ENCODE data around the gene MTHFD2. TPM values are rescaled to one million over a fixed set of nuclear protein-coding genes. Genes with fewer than 3 reads are reported as not detected.

Gene MTHFD2
- total and polyA plus RNA-seq, 2 experiments from 2014 or later: 144 to 215 TPM

- no peak for DNase-seq
- peaks cover 73% of the 10 kb centered on the region for H3K36me3 ChIP-seq (ENCODE audit: low read depth)
- WGBS, 2 experiments (ENCODE audit: low coverage in 1 of 2, low lambda C conversion rate in 2 of 2, missing lambda C conversion rate in 2 of 2): 96% methylated on average over 3 of the region's 3 CpGs
- H3F3A ChIP-seq (ENCODE audit: insufficient read depth): peaks cover 35% of the 10 kb centered on the region
- in situ Hi-C loops (cut with MboI): no loop called here
- no peak overlapping the region for H3K9ac ChIP-seq
- no peak overlapping the region for H3K4me3 ChIP-seq
- peaks cover 44% of the 10 kb centered on the region for H3K79me2 ChIP-seq (ENCODE audit: insufficient read depth)
- no peak overlapping the region for H2AFZ ChIP-seq
- H4K20me1 ChIP-seq (ENCODE audit: insufficient read depth): no peaks in the 10 kb centered on the region
- H3K9me2 ChIP-seq (ENCODE audit: insufficient read depth): no peaks in the 10 kb centered on the region
- no peaks in the 10 kb centered on the region for H3K4me1 ChIP-seq (ENCODE audit: insufficient read depth)
- no peaks in the 10 kb centered on the region for H3K27me3 ChIP-seq (replicated peaks; ENCODE audit: insufficient read depth)
- TF ChIP-seq EZH2phosphoT487 (IDR thresholded peaks at IDR 0.05; ENCODE audit: insufficient read depth, low read depth): no peak
- TF ChIP-seq EZH2 (IDR thresholded peaks at IDR 0.05; ENCODE audit: insufficient read depth, poor library complexity, severe bottlenecking): no peak
- H3K27ac ChIP-seq: no peak overlapping the region
- H3K9me3 ChIP-seq (ENCODE audit: low read depth): no peaks in the 10 kb centered on the region
- H3K4me2 ChIP-seq (ENCODE audit: unreplicated experiment): no peak overlapping the region
Observed at GRCh38 chr2:74155830-74156229, 42.6 kb upstream of the MTHFD2 start.

GRCh38 chr2:74162951-74163350, 35.5 kb upstream of the MTHFD2 start:
- H2AFZ ChIP-seq: no peak overlapping the region
- TF ChIP-seq EZH2 (IDR thresholded peaks at IDR 0.05; ENCODE audit: insufficient read depth, poor library complexity, severe bottlenecking) (no peak), EZH2phosphoT487 (IDR thresholded peaks at IDR 0.05; ENCODE audit: insufficient read depth, low read depth) (no peak)
- no peaks in the 10 kb centered on the region for H3K9me3 ChIP-seq (ENCODE audit: low read depth)
- H3K27me3 ChIP-seq (replicated peaks; ENCODE audit: insufficient read depth): no peaks in the 10 kb centered on the region
- H3K4me2 ChIP-seq (ENCODE audit: unreplicated experiment): no peak overlapping the region
- H3K4me1 ChIP-seq (ENCODE audit: insufficient read depth): no peaks in the 10 kb centered on the region
- in situ Hi-C loops (cut with MboI): no loop called here
- no peak overlapping the region for H3K4me3 ChIP-seq
- H4K20me1 ChIP-seq (ENCODE audit: insufficient read depth): no peaks in the 10 kb centered on the region
- H3K9me2 ChIP-seq (ENCODE audit: insufficient read depth): no peaks in the 10 kb centered on the region
- no peak overlapping the region for H3K27ac ChIP-seq
- H3K79me2 ChIP-seq (ENCODE audit: insufficient read depth): peaks cover 95% of the 10 kb centered on the region
- no peak for DNase-seq
- 95 to 98% methylated on average over 6 of the region's 6 CpGs for WGBS, 2 experiments (ENCODE audit: low coverage in 1 of 2, low lambda C conversion rate in 2 of 2, missing lambda C conversion rate in 2 of 2)
- H3K9ac ChIP-seq: no peak overlapping the region
- H3F3A ChIP-seq (ENCODE audit: insufficient read depth): no peaks in the 10 kb centered on the region; the same call in 1 of the 2 replicates
- H3K36me3 ChIP-seq (ENCODE audit: low read depth): peaks cover 64% of the 10 kb centered on the region

- peaks cover 97% of the 10 kb centered on the region for H3K79me2 ChIP-seq (ENCODE audit: insufficient read depth)
- H3K27ac ChIP-seq: no peak overlapping the region
- H4K20me1 ChIP-seq (ENCODE audit: insufficient read depth): no peaks in the 10 kb centered on the region
- no peak for DNase-seq
- H3K4me1 ChIP-seq (ENCODE audit: insufficient read depth): no peaks in the 10 kb centered on the region
- no peak overlapping the region for H3K4me2 ChIP-seq (ENCODE audit: unreplicated experiment)
- no peaks in the 10 kb centered on the region; the same call in 1 of the 2 replicates for H3F3A ChIP-seq (ENCODE audit: insufficient read depth)
- H3K9ac ChIP-seq: no peak overlapping the region
- in situ Hi-C loops (cut with MboI): no loop called here
- no peak overlapping the region for H2AFZ ChIP-seq
- H3K36me3 ChIP-seq (ENCODE audit: low read depth): peaks cover 65% of the 10 kb centered on the region
- 96 to 100% methylated on average over 1 of the region's 1 CpG for WGBS, 2 experiments (ENCODE audit: low coverage in 1 of 2, low lambda C conversion rate in 2 of 2, missing lambda C conversion rate in 2 of 2)
- no peak overlapping the region for H3K4me3 ChIP-seq
- no peaks in the 10 kb centered on the region for H3K27me3 ChIP-seq (replicated peaks; ENCODE audit: insufficient read depth)
- H3K9me3 ChIP-seq (ENCODE audit: low read depth): no peaks in the 10 kb centered on the region
- TF ChIP-seq EZH2 (IDR thresholded peaks at IDR 0.05; ENCODE audit: insufficient read depth, poor library complexity, severe bottlenecking): no peak
- no peak for TF ChIP-seq EZH2phosphoT487 (IDR thresholded peaks at IDR 0.05; ENCODE audit: insufficient read depth, low read depth)
- H3K9me2 ChIP-seq (ENCODE audit: insufficient read depth): no peaks in the 10 kb centered on the region
Observed at GRCh38 chr2:74164761-74165160, 33.7 kb upstream of the MTHFD2 start.

- in situ Hi-C loops (cut with MboI): no loop called here
Observed at GRCh38 chr2:74168739-74169138, 29.7 kb upstream of the MTHFD2 start.

GRCh38 chr2:74174909-74175308, 23.5 kb upstream of the MTHFD2 start:
- 100% methylated on average over 1 of the region's 1 CpG for WGBS, 2 experiments (ENCODE audit: low coverage in 1 of 2, low lambda C conversion rate in 2 of 2, missing lambda C conversion rate in 2 of 2)
- Histone ChIP-seq H3K36me3 (ENCODE audit: low read depth) (peaks cover 13% of the 10 kb centered on the region), H3K4me1 (ENCODE audit: insufficient read depth) (peaks cover 10% of the 10 kb centered on the region; the same call in 1 of the 2 replicates), H3K9me2 (ENCODE audit: insufficient read depth) (no peaks in the 10 kb centered on the region), H3K27ac (no peak overlapping the region), H2AFZ (no peak overlapping the region), H3K4me2 (ENCODE audit: unreplicated experiment) (no peak overlapping the region), H3K79me2 (ENCODE audit: insufficient read depth) (peaks cover 84% of the 10 kb centered on the region), H3K9ac (no peak overlapping the region), H3F3A (ENCODE audit: insufficient read depth) (peaks cover 18% of the 10 kb centered on the region), H3K4me3 (no peak overlapping the region), H3K9me3 (ENCODE audit: low read depth) (no peaks in the 10 kb centered on the region), H3K27me3 (replicated peaks; ENCODE audit: insufficient read depth) (no peaks in the 10 kb centered on the region), H4K20me1 (ENCODE audit: insufficient read depth) (peaks cover 5% of the 10 kb centered on the region; the same call in 1 of the 2 replicates)
- in situ Hi-C loops (cut with MboI): no loop called here
- DNase-seq: no peak
- TF ChIP-seq EZH2 (IDR thresholded peaks at IDR 0.05; ENCODE audit: insufficient read depth, poor library complexity, severe bottlenecking) (no peak), EZH2phosphoT487 (IDR thresholded peaks at IDR 0.05; ENCODE audit: insufficient read depth, low read depth) (no peak)

More at GRCh38 chr2:74168739-74169138, 29.7 kb upstream of the MTHFD2 start:
- Histone ChIP-seq H3K36me3 (ENCODE audit: low read depth) (peaks cover 66% of the 10 kb centered on the region), H3K4me3 (no peak overlapping the region), H3K9ac (no peak overlapping the region), H3F3A (ENCODE audit: insufficient read depth) (no peaks in the 10 kb centered on the region), H3K9me3 (ENCODE audit: low read depth) (no peaks in the 10 kb centered on the region), H4K20me1 (ENCODE audit: insufficient read depth) (peaks cover 5% of the 10 kb centered on the region; the same call in 1 of the 2 replicates), H3K27me3 (replicated peaks; ENCODE audit: insufficient read depth) (no peaks in the 10 kb centered on the region), H3K79me2 (ENCODE audit: insufficient read depth) (peaks cover 97% of the 10 kb centered on the region), H3K4me1 (ENCODE audit: insufficient read depth) (no peaks in the 10 kb centered on the region), H2AFZ (no peak overlapping the region), H3K9me2 (ENCODE audit: insufficient read depth) (no peaks in the 10 kb centered on the region), H3K27ac (no peak overlapping the region), H3K4me2 (ENCODE audit: unreplicated experiment) (no peak overlapping the region)
- TF ChIP-seq EZH2phosphoT487 (IDR thresholded peaks at IDR 0.05; ENCODE audit: insufficient read depth, low read depth): no peak
- no peak for TF ChIP-seq EZH2 (IDR thresholded peaks at IDR 0.05; ENCODE audit: insufficient read depth, poor library complexity, severe bottlenecking)
- 58 to 62% methylated on average over 2 of the region's 2 CpGs for WGBS, 2 experiments (ENCODE audit: low coverage in 1 of 2, low lambda C conversion rate in 2 of 2, missing lambda C conversion rate in 2 of 2)
- DNase-seq: no peak

Measured in GM23248 (cell line).